ENCODE measurements around the gene SLC30A5. TPM values are rescaled to one million over a fixed set of nuclear protein-coding genes. Genes with fewer than 3 reads are reported as not detected.

SLC30A5 gene
- total RNA-seq, 2 donors from 2014 or later: 25.5 to 35.2 TPM

Other genes with a start within 250 kb of the SLC30A5 start
- gene CCNB1, start 73.1 kb downstream of the SLC30A5 start, total RNA-seq: 100 to 1,000 TPM; 220 to 262 TPM
- gene CENPH, start 95.6 kb downstream of the SLC30A5 start, total RNA-seq: 10 to 100 TPM; 71.3 to 80.4 TPM
- gene CDK7, start 140.9 kb downstream of the SLC30A5 start, total RNA-seq: 10 to 100 TPM; 39.9 to 40.2 TPM
- 10 to 100 TPM; 13.3 to 16.0 TPM for gene CCDC125, start 238.8 kb downstream of the SLC30A5 start, total RNA-seq